Rectal smooth muscle tissue (tissue), 1 donor: ENCODE data around the gene POLR2A.

Experiments used
- H3K27ac ChIP-seq: one replicate; pipeline ENCODE4 v1.7.0; 2013; ENCODE audit warnings: low read depth, low read length, inconsistent platforms
- H3K27me3 ChIP-seq: one replicate; pipeline ENCODE4 v1.7.0; 2013; ENCODE audit warnings: low read length; ENCODE audit not compliant: control insufficient read depth, insufficient read depth
- H3K36me3 ChIP-seq: one replicate; pipeline ENCODE4 v1.7.0; 2013; ENCODE audit warnings: low read length; ENCODE audit not compliant: control insufficient read depth, insufficient read depth
- H3K4me1 ChIP-seq: one replicate; pipeline ENCODE4 v1.7.0; 2013; ENCODE audit warnings: low read length; ENCODE audit not compliant: control insufficient read depth, insufficient read depth
- H3K4me3 ChIP-seq: one replicate; pipeline ENCODE4 v1.7.0; 2013; ENCODE audit warnings: low read length
- H3K9ac ChIP-seq: one replicate; pipeline ENCODE4 v1.7.0; 2013; ENCODE audit warnings: low read length

POLR2A gene

GRCh38 chr17:7484067-7484918 lies at the start of gene POLR2A:
POLR2A (plus strand) TSS chr17:7484366.
- peak within 1 kb of the TSS; percentile 100 for H3K9ac ChIP-seq
- no peaks in the 10 kb centered on the region for H3K27me3 ChIP-seq
- peak within 1 kb of the TSS; percentile 90 for H3K4me3 ChIP-seq
- no peaks in the 10 kb centered on the region for H3K36me3 ChIP-seq
- peaks cover 28% of the 10 kb centered on the region for H3K4me1 ChIP-seq
- peak within 1 kb of the TSS; percentile 100 for H3K27ac ChIP-seq

- peak overlapping the region; percentile 67 for H3K4me3 ChIP-seq
- peak overlapping the region; percentile 57 for H3K9ac ChIP-seq
- H3K4me1 ChIP-seq, result peaks cover 15% of the 10 kb centered on the region
- peaks cover 24% of the 10 kb centered on the region for H3K27me3 ChIP-seq
- no peak overlapping the region for H3K27ac ChIP-seq
- no peaks in the 10 kb centered on the region for H3K36me3 ChIP-seq
These were observed 48.2 kb upstream of the POLR2A start for GRCh38 chr17:7435676-7436555.

DNA sequence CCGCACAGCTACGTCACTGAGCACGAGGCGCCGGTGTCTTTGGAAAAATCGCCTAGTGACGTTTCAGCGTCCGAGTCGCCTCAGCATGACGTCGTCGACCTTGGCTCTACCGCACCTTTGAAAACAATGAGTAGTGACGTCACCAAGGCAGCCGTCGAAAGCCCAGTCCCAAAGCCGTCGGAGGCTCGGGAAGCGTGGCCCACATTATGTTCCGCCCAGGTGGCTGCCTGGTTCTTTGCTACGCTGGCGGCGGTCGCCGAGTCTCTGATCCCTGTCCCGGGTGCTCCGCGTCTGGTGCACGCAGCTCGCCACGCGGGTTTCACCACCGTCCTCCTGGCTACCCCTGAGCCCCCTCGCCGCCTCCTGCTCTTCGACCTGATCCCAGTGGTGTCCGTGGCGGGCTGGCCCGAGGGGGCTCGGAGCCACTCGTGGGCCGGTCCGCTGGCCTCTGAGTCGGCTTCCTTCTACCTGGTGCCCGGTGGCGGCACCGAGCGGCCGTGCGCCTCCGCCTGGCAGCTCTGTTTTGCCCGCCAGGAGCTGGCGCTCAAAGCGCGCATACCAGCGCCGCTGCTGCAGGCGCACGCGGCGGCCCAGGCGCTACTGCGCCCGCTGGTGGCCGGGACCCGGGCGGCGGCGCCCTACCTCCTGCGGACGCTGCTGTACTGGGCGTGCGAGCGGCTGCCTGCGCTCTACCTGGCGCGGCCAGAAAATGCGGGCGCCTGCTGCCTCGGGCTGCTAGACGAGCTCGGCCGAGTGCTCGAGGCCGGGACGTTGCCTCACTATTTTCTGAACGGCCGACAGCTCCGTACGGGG lies 47.4 kb upstream of the POLR2A start:
- Histone ChIP-seq H3K27ac (no peak overlapping the region), H3K4me1 (peaks cover 15% of the 10 kb centered on the region), H3K9ac (no peak overlapping the region), H3K36me3 (no peaks in the 10 kb centered on the region), H3K4me3 (peak overlapping the region; percentile 67), H3K27me3 (peaks cover 29% of the 10 kb centered on the region)

GRCh38 chr17:7437369-7437863 lies 46.8 kb upstream of the POLR2A start:
- peaks cover 15% of the 10 kb centered on the region for H3K4me1 ChIP-seq
- H3K27ac ChIP-seq, result no peak overlapping the region
- no peaks in the 10 kb centered on the region for H3K36me3 ChIP-seq
- H3K9ac ChIP-seq, result no peak overlapping the region
- peak overlapping the region; percentile 40 for H3K4me3 ChIP-seq
- H3K27me3 ChIP-seq, result peaks cover 32% of the 10 kb centered on the region

GRCh38 chr17:7437950-7438614 lies 46.1 kb upstream of the POLR2A start:
- peak overlapping the region; percentile 40 for H3K4me3 ChIP-seq
- no peak overlapping the region for H3K27ac ChIP-seq
- peak overlapping the region; percentile 10 for H3K9ac ChIP-seq
- peaks cover 32% of the 10 kb centered on the region for H3K27me3 ChIP-seq
- peaks cover 15% of the 10 kb centered on the region for H3K4me1 ChIP-seq
- no peaks in the 10 kb centered on the region for H3K36me3 ChIP-seq

DNA sequence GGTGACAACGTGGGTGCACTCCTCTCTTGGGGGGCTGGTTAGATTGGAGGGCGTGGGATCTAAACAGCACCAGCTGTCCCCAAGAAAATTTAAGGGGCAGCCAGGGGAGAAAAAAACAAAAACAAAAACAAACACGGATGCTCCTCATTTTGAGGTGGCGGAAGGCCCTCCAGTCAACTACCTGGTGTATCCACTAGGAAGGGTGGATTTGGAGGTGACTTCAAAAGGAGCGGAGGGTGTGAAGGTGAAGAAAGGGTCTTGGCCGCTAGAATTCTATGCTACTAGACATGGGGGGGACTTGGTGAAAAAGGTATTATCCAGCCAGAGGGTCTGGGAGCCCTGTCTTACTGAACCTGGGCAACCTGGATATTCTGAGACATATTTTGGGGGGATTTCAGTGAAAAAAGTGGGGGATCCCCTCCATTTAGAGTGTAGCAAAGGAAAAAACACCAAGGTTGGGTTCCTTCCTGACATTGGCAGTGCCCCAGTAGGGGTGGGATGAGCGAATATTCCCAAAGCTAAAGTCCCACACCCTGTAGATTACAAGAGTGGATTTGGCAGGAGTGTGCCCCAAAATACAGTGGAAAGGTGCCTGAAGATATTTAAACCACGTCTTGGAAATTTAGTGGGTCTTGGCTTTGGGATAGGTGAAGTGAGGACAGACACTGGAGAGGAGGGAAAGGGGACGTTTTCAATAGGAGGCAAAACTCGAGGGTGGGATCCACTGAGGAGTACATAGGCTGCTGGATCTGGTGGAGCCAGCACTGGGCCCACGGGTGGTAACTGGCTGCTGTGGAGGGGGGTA lies 45.3 kb upstream of the POLR2A start:
- H3K27ac ChIP-seq, result no peak overlapping the region
- peak overlapping the region; percentile 24 for H3K4me3 ChIP-seq
- peaks cover 32% of the 10 kb centered on the region for H3K27me3 ChIP-seq
- H3K9ac ChIP-seq, result peak overlapping the region; percentile 10
- H3K4me1 ChIP-seq, result peaks cover 15% of the 10 kb centered on the region
- no peaks in the 10 kb centered on the region for H3K36me3 ChIP-seq

- Histone ChIP-seq H3K9ac (peak within 1 kb of the TSS; percentile 10), H3K4me3 (peak within 1 kb of the TSS; percentile 57), H3K27ac (no peak within 1 kb of the TSS), H3K27me3 (peaks cover 32% of the 10 kb centered on the region), H3K36me3 (no peaks in the 10 kb centered on the region), H3K4me1 (peaks cover 15% of the 10 kb centered on the region)
These were observed 44.6 kb upstream of the POLR2A start, which contains the start of gene FGF11 for GRCh38 chr17:7439462-7440112. FGF11 (plus strand) TSS chr17:7439512; CDS start chr17:7439621, 109 bp downstream.

DNA sequence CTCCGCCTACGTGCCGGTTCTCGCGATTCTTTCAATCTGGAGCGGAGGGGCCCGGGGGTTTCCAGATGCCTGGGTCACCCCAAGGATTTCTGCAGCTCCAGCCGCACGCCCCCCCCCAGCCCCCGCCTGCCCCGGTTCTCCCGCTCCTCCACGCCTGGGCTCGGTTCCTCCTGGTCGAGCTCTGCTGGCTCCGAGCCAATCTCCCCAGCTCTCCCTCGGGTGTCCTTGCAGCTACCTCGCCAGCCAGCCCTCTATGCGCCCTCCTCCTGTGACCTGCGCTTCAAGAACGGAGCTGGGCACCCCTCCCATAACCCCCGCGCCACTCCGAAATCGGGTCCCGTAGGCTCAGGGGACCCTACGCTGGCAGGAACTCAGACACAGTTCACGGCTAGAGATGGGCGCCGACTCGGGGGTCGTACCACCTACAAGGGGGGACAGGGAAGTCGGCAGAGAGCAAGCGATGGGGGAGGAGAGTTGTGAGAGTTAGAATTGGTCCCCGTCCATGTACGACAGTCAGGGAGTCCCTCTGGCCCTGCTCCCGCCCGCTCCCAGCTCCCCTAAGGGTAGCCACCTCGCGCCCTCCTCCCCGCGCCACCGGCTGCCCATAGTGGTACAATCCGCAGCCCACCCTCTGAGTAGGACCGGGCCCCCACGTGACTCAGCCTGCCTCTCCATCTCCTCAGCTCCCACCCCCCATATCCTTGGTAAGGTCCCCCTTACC lies 43.9 kb upstream of the POLR2A start:
- no peak overlapping the region for H3K9ac ChIP-seq
- peak overlapping the region; percentile 57 for H3K4me3 ChIP-seq
- no peaks in the 10 kb centered on the region for H3K36me3 ChIP-seq
- no peak overlapping the region for H3K27ac ChIP-seq
- peaks cover 36% of the 10 kb centered on the region for H3K27me3 ChIP-seq
- H3K4me1 ChIP-seq, result peaks cover 15% of the 10 kb centered on the region

- H3K4me1 ChIP-seq, result peaks cover 11% of the 10 kb centered on the region
- H3K9ac ChIP-seq, result no peak overlapping the region
- H3K36me3 ChIP-seq, result no peaks in the 10 kb centered on the region
- H3K27me3 ChIP-seq, result peaks cover 39% of the 10 kb centered on the region
- no peak overlapping the region for H3K4me3 ChIP-seq
- H3K27ac ChIP-seq, result no peak overlapping the region
These were observed 43.4 kb upstream of the POLR2A start for GRCh38 chr17:7440834-7441195.

DNA sequence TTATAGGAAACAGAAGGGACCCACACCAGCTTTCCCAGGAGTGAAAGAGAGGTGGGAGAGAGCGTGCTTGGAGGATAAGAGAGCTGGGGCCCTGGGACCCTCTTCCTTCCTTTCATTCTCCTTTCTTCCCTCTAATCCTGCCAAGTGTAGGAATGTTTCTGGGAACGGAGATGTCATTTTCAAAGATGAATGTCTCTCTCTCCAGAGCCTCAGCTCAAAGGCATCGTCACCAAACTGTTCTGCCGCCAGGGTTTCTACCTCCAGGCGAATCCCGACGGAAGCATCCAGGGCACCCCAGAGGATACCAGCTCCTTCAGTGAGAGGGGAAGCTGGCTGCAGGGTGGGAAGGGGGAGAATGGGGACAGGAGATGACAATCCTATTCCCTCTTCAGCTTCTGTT lies 42.9 kb upstream of the POLR2A start:
- peaks cover 10% of the 10 kb centered on the region for H3K4me1 ChIP-seq
- peaks cover 39% of the 10 kb centered on the region for H3K27me3 ChIP-seq
- no peak overlapping the region for H3K27ac ChIP-seq
- H3K4me3 ChIP-seq, result no peak overlapping the region
- H3K36me3 ChIP-seq, result no peaks in the 10 kb centered on the region
- no peak overlapping the region for H3K9ac ChIP-seq
